ENCODE data around the gene SPATA31E1. TPM values are rescaled to one million over a fixed set of nuclear protein-coding genes. Genes with fewer than 3 reads are reported as not detected.

SPATA31E1 gene
- total RNA-seq, 2 experiments from 2014 or later = not detected

DNA sequence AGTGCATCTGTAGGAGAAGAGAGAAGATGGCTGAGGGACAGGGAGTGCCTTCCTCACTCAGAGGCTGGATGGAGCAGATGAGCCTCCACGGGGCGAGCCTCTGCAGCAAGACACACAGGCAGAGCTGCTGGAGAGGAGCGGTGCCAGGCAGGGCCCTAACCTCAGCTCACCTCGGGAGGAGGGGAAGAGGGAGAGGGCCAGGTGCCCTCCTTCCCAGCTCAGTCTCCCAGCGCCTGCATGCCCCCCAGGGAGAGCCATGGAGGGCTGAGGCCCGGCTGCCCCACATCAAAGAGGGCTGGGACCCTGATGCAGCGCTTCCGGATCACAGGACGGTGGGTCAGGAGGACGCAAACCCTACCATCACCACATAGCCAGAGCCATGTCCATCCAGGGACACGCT is 13.6 kb upstream of the SPATA31E1 start:
- Mint-ChIP-seq H3K4me1 (no peaks in the 10 kb centered on the region), H3K27ac (no peak overlapping the region), H3K9me3 (peaks cover 7% of the 10 kb centered on the region), H3K36me3 (ENCODE audit: low read depth) (no peaks in the 10 kb centered on the region), H3K4me3 (no peak overlapping the region), H3K27me3 (no peaks in the 10 kb centered on the region)
- ChIA-PET POLR2A (no interaction called here), CTCF (no interaction called here)
- no peak for DNase-seq

DNA sequence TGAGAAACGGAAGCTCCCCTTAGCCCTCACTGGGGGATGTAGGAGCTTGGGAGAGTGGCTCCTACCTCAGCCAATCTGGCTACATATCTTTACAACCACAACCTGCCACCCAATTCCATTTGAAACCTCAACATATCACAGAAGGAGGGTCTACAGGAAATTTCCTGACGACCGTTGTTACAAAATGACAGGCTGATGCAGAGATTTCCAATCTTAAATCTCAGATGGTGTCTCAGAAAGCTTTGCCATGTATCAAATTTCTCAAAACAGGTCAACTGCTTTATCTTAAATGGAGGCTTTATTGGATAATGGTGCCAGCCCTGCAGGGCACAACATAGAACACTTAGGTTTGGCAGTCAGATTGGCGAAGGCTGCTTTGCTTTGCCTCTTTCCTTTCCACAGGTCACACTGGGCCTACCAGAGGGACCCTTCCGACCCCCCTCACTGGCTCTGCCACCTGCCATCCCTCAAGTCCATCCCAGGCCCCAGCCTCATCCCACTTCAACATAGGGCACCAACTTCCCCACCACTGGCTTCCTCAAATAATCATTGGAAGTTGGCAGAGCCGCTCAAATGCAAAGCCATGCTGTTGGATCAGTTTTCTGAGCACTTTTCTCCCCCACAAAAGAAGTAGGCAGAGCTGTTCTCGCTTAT is 11.1 kb upstream of the SPATA31E1 start:
- CTCF ChIA-PET = no interaction called here

DNA sequence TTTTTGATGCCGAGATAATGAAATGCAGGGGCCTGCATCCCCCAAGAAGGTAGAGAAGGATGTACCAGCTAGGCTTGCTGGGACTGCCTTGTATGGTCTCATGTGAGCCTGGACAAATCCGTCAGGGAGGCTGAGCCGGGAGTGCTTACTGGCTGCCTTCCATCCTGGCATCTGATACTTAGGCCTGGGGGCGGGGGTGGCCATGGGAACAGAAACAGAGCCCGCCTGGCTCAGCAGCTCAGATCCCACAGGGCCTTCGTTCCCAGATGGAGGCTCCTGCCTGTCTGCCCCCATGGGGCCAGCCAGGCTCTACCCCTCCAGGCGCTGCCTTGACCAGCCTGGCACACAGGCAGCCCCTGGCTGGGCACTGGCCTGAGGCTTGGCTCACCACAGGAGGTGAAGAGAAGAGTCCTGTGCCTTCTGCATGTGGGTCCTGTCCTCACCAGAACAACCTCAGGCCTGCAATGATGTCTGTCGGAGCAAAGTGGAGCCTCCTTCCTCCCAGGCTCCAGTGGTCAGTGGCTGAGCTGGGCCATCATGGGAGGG is 10.5 kb upstream of the SPATA31E1 start:
- DNase-seq = no peak
- ChIA-PET POLR2A (no interaction called here), CTCF (no interaction called here)
- H3K27ac Mint-ChIP-seq = no peak overlapping the region
- H3K27me3 Mint-ChIP-seq = peaks cover 7% of the 10 kb centered on the region
- no peaks in the 10 kb centered on the region for H3K4me1 Mint-ChIP-seq
- H3K4me3 Mint-ChIP-seq = no peak overlapping the region
- peaks cover 7% of the 10 kb centered on the region for H3K9me3 Mint-ChIP-seq
- H3K36me3 Mint-ChIP-seq (ENCODE audit: low read depth) = no peaks in the 10 kb centered on the region

More for the DNA sequence above, 11.1 kb upstream of the SPATA31E1 start:
- Mint-ChIP-seq H3K36me3 (ENCODE audit: low read depth) (no peaks in the 10 kb centered on the region), H3K27ac (no peak overlapping the region), H3K27me3 (peaks cover 4% of the 10 kb centered on the region), H3K4me1 (no peaks in the 10 kb centered on the region), H3K4me3 (no peak overlapping the region), H3K9me3 (peaks cover 7% of the 10 kb centered on the region)
- no peak for DNase-seq
- POLR2A ChIA-PET = no interaction called here

DNA sequence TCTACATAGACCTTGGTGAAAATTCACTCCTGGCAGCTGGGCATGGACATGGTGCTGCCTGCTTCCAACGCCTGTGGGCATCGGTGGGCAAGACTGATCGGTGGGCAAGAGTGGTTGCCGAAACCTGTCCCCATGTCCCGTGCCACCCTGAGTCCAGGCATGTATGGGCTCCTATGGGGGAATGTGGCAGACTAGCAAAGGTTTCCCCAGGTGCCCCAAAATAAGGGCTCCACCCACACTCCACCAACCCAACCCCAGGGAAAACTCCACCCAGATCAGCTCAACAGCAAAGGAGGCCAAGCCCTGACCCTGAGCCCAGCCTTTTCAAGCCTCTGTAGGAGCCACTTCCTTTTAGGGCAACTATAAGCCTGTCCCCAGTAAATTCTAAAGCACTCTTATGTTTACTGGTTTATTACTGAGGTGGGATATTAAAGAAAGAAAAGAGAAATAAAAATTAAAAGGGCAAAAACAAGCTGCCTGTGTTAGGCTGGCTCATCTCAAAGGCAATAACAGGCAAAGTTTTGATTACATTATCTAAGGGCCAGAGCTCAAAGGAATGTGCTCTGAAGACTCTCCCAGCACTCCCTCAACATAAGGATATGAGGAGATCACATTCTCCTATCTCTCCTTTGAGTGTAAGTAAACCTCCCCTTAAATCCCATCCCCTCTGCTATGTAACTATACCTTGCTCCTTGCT is 8.9 kb upstream of the SPATA31E1 start:
- CTCF ChIA-PET = no interaction called here
- H3K36me3 Mint-ChIP-seq (ENCODE audit: low read depth) = no peaks in the 10 kb centered on the region
- POLR2A ChIA-PET = no interaction called here
- peaks cover 7% of the 10 kb centered on the region for H3K9me3 Mint-ChIP-seq
- H3K4me1 Mint-ChIP-seq = no peaks in the 10 kb centered on the region
- peaks cover 7% of the 10 kb centered on the region for H3K27me3 Mint-ChIP-seq
- no peak overlapping the region for H3K4me3 Mint-ChIP-seq
- H3K27ac Mint-ChIP-seq = no peak overlapping the region
- DNase-seq = no peak

DNA sequence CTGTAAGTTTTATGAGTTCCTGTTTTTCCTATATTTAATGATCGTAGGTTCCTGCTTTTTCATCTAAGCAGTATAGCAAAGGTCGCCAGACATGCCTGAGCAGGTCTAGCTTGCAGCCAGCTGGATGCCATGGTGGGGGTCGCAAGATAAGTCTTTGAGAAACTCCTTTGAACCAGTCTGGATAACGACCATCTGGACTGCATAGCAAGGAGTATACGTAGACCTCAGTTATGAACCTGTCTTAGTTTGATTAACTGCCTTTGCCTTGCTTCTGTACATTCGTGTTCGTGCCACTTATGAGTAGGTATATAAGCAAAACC is 8.4 kb upstream of the SPATA31E1 start:
- no peak for DNase-seq
- peaks cover 7% of the 10 kb centered on the region for H3K27me3 Mint-ChIP-seq
- CTCF ChIA-PET = no interaction called here

DNA sequence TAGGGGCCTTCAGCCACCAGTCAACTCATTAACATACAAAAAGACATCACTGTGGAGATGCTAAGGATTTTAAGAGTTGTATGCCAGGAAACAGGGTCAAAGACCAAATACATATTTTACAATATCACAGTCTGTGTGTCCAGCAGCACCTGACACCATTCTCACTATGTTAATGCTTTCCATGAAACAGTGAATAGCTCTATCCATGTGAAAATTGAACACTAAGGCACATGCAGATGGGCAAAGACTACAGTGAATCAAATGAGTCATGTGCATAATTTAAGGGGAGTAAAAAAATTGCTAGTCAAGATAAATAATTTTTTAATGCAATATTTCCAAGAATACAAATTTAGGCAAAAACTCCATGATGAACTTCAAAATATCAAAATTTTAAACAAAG is 7.6 kb upstream of the SPATA31E1 start:
- POLR2A ChIA-PET = no interaction called here
- Mint-ChIP-seq H3K4me3 (no peak overlapping the region), H3K36me3 (ENCODE audit: low read depth) (no peaks in the 10 kb centered on the region), H3K27ac (no peak overlapping the region), H3K9me3 (no peaks in the 10 kb centered on the region), H3K4me1 (no peaks in the 10 kb centered on the region), H3K27me3 (peaks cover 7% of the 10 kb centered on the region)
- DNase-seq = no peak
- CTCF ChIA-PET = no interaction called here

More for the DNA sequence above, 8.4 kb upstream of the SPATA31E1 start:
- Mint-ChIP-seq H3K36me3 (ENCODE audit: low read depth) (no peaks in the 10 kb centered on the region), H3K4me1 (no peaks in the 10 kb centered on the region), H3K9me3 (peaks cover 7% of the 10 kb centered on the region), H3K4me3 (no peak overlapping the region), H3K27ac (no peak overlapping the region)
- POLR2A ChIA-PET = no interaction called here

DNA sequence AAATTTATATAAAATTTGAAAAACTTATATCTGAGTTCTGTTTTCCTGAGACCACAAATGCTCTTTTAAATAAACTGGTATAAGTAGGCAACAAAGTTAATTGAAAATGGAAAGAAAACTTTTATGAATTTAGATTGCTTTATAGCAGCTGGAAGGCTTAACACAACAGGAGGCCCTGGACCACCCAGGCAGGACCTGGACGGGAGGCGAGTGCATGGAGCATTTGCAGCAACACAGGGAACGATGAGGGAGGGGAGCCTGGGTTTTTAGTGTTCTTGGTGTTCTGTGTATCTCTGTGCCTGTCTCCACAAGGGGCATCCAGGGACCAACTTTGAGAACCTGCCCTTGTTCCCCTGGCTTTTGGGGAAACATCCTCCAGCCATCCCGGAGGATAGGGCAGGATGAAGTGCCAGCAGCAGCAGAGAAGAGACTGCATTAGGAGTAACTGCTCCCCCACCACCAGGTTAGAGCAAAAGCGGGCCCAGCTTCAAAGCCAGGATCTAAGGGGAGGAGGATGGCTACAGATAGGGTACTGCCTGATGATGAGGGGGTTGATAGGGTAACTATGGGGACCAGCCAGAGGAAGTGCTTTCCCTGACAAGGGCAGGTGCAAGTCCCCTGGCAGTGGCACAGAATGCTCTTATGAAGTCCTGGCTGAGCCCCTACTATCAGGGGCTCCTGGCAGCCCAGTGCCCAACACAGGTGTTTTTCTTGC is 6.7 kb upstream of the SPATA31E1 start:
- H3K36me3 Mint-ChIP-seq (ENCODE audit: low read depth) = no peaks in the 10 kb centered on the region
- ChIA-PET POLR2A (no interaction called here), CTCF (no interaction called here)
- no peak overlapping the region for H3K27ac Mint-ChIP-seq
- no peaks in the 10 kb centered on the region for H3K9me3 Mint-ChIP-seq
- no peaks in the 10 kb centered on the region for H3K4me1 Mint-ChIP-seq
- no peak for DNase-seq
- peaks cover 7% of the 10 kb centered on the region for H3K27me3 Mint-ChIP-seq
- no peak overlapping the region for H3K4me3 Mint-ChIP-seq

DNA sequence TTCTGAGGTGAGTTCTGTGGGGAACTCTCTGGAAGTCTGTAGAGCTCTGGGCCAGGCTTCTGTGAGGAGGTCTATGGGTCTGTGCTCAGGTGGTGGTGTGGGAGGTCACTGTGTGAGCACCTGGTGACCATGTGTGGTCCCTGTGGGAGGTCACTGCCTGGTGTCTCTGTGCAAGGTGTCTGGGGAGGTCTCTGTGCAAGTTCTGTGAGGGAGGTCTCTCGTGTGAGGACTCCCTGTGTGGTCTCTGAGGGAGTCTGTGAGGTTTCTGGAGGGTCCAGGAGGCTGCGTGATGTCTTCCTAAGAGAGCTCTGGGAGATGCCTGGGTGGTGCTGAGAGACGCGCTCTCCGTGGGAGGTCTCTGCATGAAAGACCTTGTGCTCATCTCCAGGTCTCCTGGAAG is 6.0 kb upstream of the SPATA31E1 start:
- no peaks in the 10 kb centered on the region for H3K36me3 Mint-ChIP-seq (ENCODE audit: low read depth)
- no peaks in the 10 kb centered on the region for H3K4me1 Mint-ChIP-seq
- H3K4me3 Mint-ChIP-seq = no peak overlapping the region
- H3K27me3 Mint-ChIP-seq = peaks cover 7% of the 10 kb centered on the region
- DNase-seq = no peak
- ChIA-PET POLR2A (no interaction called here), CTCF (no interaction called here)
- no peak overlapping the region for H3K27ac Mint-ChIP-seq
- H3K9me3 Mint-ChIP-seq = no peaks in the 10 kb centered on the region

DNA sequence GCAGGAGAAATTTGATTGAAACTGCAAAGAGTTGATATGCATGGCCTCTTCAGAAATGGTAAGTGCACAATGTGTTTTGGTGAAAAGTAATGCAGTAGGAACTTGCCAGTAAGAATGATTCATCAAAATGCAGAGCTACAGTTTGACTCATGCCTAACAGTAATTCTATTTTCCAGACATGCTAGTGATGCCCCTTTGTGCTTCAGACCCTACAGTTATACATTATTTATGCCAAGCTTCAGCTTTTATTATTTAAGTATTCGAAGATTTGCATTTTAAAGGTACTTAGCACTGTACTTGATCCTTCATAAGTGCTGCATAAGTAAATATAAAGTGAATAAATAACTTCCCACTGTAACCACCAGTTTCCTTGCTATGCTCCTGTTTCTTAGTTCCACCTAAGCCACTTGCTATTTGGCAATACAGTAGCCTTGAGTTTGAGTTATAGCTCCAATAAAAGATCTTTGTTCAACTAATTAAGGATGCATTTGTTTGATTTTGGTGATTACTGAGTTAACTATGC is 3.6 kb upstream of the SPATA31E1 start:
- Mint-ChIP-seq H3K4me1 (no peaks in the 10 kb centered on the region), H3K9me3 (no peaks in the 10 kb centered on the region), H3K36me3 (ENCODE audit: low read depth) (no peaks in the 10 kb centered on the region), H3K27ac (no peak overlapping the region), H3K4me3 (no peak overlapping the region), H3K27me3 (peaks cover 7% of the 10 kb centered on the region)
- no peak for DNase-seq
- POLR2A ChIA-PET = no interaction called here
- CTCF ChIA-PET = no interaction called here

DNA sequence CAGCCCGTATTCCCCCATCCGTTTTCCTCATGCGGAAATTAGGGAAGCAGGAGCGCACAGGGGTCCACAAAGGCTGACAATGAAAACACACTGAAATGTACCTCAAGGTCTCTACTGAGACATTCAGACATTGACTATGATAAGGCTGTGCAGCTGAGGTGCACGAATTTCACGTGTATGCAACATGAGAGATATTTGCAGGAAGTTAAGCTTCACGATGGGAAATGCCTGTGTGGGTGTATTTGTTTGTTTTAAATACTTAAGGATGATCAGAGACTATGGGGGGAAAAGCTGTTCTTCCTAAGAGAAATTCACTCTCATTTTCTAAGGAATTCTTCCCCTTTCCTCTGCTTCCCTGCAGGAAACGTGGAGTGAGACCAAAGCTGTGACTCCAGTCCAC is 2.6 kb upstream of the SPATA31E1 start:
- POLR2A ChIA-PET = no interaction called here
- no peaks in the 10 kb centered on the region for H3K4me1 Mint-ChIP-seq
- no peak overlapping the region for H3K27ac Mint-ChIP-seq
- no peaks in the 10 kb centered on the region for H3K9me3 Mint-ChIP-seq
- no peak overlapping the region for H3K4me3 Mint-ChIP-seq
- CTCF ChIA-PET = no interaction called here
- no peak for DNase-seq
- H3K27me3 Mint-ChIP-seq = peaks cover 7% of the 10 kb centered on the region
- no peaks in the 10 kb centered on the region for H3K36me3 Mint-ChIP-seq (ENCODE audit: low read depth)

DNA sequence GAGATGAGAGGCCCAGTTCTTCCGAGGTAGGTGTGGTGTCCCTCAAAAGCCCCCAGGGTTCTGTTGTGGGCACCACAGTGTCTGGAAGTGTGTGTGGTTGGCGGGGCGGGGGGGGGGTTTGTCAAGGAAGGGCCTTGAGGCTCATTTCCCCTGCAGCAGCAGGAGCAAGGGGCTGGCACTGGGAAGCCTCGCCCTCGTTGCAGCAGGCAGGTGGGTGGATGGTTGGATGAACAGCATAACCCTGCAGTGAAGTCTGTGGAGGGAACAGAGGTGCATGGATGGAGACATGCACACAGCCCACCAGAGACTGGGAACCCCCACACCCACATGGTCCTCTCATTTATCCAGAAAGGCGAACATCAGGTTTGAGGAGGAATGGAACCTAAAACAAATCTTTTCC is 2.0 kb upstream of the SPATA31E1 start:
- Mint-ChIP-seq H3K27ac (no peak overlapping the region), H3K9me3 (no peaks in the 10 kb centered on the region), H3K36me3 (ENCODE audit: low read depth) (no peaks in the 10 kb centered on the region), H3K4me1 (no peaks in the 10 kb centered on the region), H3K27me3 (peaks cover 7% of the 10 kb centered on the region), H3K4me3 (no peak overlapping the region)
- no peak for DNase-seq
- CTCF ChIA-PET = no interaction called here
- POLR2A ChIA-PET = no interaction called here

DNA sequence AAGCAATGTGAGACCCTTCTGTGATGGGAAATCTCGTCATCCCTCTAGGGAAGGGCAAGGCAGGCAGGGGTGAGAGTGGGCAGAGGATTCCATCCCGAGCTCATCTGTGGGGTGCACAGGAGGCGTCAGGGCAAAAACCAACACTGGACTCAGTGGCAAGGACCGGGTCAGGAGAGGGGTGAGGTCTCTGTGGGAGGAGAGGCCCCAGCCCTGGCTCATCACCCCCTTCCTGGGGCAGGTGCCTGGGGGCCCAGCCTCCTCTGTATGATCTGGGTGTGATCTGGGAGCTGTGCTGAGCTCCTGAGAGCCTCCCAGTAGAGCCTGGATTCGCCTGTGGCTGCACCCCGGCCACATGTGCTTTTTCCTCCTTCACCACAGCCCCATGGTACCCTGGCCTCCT is 597 bp downstream of the SPATA31E1 start:
- no peak for DNase-seq
- Mint-ChIP-seq H3K4me1 (no peaks in the 10 kb centered on the region), H3K36me3 (ENCODE audit: low read depth) (no peaks in the 10 kb centered on the region), H3K4me3 (no peak overlapping the region), H3K9me3 (no peaks in the 10 kb centered on the region), H3K27me3 (no peaks in the 10 kb centered on the region), H3K27ac (no peak overlapping the region)
- ChIA-PET CTCF (no interaction called here), POLR2A (no interaction called here)

DNA sequence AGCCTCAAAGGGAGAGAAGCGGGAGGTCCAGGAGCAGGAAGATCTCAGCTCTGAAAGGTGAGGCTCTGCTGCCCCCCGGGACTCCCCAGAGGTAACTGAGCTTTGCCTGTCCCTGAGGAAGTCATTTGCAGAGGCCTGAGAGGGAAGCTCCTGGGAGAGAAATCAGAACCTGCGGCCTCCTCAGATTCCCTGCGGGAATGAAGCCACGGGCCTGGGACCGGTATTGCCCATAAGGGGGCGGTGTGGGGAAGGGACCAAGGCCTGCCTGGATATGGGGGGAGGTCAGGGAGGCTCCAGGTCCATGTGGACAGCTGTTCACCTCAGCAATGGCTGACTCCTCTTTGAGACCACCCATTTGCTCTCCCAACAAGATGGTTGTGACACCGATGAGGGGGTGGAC is 1.3 kb downstream of the SPATA31E1 start:
- no peaks in the 10 kb centered on the region for H3K9me3 Mint-ChIP-seq
- no peak overlapping the region for H3K4me3 Mint-ChIP-seq
- no peak for DNase-seq
- no peaks in the 10 kb centered on the region for H3K27me3 Mint-ChIP-seq
- no peaks in the 10 kb centered on the region for H3K4me1 Mint-ChIP-seq
- H3K36me3 Mint-ChIP-seq (ENCODE audit: low read depth) = no peaks in the 10 kb centered on the region
- no peak overlapping the region for H3K27ac Mint-ChIP-seq
- ChIA-PET POLR2A (no interaction called here), CTCF (no interaction called here)
